ENCODE data around the gene HDHD5. TPM values are rescaled to one million over a fixed set of nuclear protein-coding genes. Genes with fewer than 3 reads are reported as not detected.

HDHD5 gene
- total and polyA plus RNA-seq, 4 donors: 13.2 to 46.1 (median 35.9) TPM

DNA sequence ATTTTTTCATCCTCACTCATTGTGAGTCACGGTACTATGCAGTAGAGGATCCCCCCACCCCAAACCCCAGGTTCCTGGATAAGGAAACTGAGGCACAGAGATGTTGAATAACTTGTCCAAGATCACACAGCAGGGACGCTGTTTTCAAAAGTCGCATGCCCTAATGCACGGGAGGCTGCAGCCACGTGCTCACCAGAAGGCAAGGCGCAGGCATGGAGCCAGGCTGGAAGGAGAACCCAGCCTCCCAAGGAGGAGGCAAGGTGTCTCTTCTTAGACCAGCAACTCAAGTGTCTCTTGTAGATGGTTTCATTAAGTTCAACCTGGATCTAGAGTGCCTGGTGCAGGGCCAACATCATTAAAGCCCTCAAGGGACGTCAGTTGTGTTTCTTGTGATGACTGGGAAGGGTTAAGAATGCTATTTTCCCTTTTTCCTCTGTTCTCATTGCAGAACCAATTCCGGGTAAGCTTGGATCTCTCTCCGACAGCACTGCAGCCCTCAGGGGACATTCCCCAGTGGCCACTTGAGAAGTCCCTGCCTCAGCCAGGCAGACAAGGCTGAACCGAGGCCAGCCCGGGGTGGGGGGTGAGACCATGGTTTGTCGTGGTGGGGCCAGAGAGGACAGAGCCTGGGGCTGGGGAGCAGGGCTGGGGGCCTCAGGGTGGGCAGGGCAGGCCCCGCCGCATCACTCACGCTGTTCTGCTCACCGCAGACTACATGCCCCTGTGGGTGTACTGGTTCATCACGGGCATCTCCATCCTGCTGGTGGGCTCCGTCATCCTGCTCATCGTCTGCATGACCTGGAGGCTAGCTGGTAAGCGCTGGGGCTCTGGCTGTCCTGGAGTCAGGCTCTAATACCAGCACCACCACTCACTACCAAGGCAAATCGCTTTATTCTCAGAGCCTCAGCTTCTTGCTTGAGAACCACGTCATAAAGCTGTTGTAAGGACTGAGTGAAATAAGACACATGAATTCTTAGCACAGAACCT, 53.6 kb downstream of the HDHD5 start:
- WGBS: 93% methylated on average over 22 of the region's 22 CpGs

DNA sequence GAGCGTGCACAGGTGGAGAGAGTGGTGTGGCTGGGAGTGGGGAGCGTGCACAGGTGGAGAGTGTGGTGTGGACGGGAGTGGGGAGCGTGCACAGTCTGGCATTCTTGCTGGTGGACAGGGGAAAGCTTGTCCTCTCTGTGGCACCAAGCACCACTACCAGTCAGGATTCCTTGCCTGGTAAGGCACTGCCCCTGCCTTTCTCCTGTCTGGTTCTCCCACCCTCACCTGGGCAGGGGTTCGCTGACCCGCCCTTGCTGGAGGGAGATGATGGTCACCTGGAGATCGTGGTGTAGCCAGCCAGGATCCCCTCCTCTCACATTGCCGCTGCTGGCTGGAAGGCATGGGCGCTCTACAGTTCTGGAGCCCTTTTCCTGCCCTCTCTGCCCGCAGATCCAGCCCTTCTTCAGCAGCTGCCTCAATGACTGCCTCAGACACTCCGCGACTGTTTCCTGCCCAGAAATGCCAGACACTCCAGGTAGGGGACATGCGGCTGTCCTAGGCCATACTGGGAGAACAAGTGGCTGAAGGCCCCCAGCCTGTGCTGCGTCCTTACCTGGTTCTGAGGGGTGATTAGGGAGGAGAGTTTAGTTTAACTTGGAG, 54.6 kb downstream of the HDHD5 start:
- H3K4me1 ChIP-seq (ENCODE audit: control insufficient read depth in 4 of 4, insufficient read depth in 4 of 4, low read length in 3 of 4): peaks cover 0 to 4% (median 0%) of the 10 kb centered on the region in 4 donors
- H3K4me3 ChIP-seq (ENCODE audit: low read depth in 1 of 3, low read length in 3 of 3): no peak overlapping the region
- H3K27ac ChIP-seq (ENCODE audit: low read depth in 1 of 2, low read length in 2 of 2): no peak overlapping the region
- no peak overlapping the region for H3K9ac ChIP-seq (ENCODE audit: low read depth in 1 of 2, low read length in 2 of 2)
- 88% methylated on average over 14 of the region's 14 CpGs for WGBS
- H3K27me3 ChIP-seq (ENCODE audit: control insufficient read depth in 4 of 4, insufficient read depth in 4 of 4, low read length in 3 of 4): no peaks in the 10 kb centered on the region
- H3K9me3 ChIP-seq (ENCODE audit: control insufficient read depth in 4 of 4, low read length in 3 of 4): no peaks in the 10 kb centered on the region
- no peak for DNase-seq (ENCODE audit: low spot score)
- peaks cover 27 to 85% (median 46%) of the 10 kb centered on the region in 4 donors for H3K36me3 ChIP-seq (ENCODE audit: control insufficient read depth in 4 of 4, insufficient read depth in 3 of 4, low read depth in 1 of 4, low read length in 3 of 4)
- TF ChIP-seq, protein P1, sequence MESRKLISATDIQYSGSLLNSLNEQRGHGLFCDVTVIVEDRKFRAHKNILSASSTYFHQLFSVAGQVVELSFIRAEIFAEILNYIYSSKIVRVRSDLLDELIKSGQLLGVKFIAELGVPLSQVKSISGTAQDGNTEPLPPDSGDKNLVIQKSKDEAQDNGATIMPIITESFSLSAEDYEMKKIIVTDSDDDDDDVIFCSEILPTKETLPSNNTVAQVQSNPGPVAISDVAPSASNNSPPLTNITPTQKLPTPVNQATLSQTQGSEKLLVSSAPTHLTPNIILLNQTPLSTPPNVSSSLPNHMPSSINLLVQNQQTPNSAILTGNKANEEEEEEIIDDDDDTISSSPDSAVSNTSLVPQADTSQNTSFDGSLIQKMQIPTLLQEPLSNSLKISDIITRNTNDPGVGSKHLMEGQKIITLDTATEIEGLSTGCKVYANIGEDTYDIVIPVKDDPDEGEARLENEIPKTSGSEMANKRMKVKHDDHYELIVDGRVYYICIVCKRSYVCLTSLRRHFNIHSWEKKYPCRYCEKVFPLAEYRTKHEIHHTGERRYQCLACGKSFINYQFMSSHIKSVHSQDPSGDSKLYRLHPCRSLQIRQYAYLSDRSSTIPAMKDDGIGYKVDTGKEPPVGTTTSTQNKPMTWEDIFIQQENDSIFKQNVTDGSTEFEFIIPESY (IDR thresholded peaks at IDR 0.05): no peak
- no peak for TF ChIP-seq GABPA (IDR thresholded peaks at IDR 0.05 in 1 of 2, conservative IDR thresholded peaks at IDR 0.05 in 1 of 2)
- TF ChIP-seq, protein P2, sequence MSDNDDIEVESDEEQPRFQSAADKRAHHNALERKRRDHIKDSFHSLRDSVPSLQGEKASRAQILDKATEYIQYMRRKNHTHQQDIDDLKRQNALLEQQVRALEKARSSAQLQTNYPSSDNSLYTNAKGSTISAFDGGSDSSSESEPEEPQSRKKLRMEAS (IDR thresholded peaks at IDR 0.05): no peak
- no peak for TF ChIP-seq FOXA1 (IDR thresholded peaks at IDR 0.05)
- TF ChIP-seq, protein P3, sequence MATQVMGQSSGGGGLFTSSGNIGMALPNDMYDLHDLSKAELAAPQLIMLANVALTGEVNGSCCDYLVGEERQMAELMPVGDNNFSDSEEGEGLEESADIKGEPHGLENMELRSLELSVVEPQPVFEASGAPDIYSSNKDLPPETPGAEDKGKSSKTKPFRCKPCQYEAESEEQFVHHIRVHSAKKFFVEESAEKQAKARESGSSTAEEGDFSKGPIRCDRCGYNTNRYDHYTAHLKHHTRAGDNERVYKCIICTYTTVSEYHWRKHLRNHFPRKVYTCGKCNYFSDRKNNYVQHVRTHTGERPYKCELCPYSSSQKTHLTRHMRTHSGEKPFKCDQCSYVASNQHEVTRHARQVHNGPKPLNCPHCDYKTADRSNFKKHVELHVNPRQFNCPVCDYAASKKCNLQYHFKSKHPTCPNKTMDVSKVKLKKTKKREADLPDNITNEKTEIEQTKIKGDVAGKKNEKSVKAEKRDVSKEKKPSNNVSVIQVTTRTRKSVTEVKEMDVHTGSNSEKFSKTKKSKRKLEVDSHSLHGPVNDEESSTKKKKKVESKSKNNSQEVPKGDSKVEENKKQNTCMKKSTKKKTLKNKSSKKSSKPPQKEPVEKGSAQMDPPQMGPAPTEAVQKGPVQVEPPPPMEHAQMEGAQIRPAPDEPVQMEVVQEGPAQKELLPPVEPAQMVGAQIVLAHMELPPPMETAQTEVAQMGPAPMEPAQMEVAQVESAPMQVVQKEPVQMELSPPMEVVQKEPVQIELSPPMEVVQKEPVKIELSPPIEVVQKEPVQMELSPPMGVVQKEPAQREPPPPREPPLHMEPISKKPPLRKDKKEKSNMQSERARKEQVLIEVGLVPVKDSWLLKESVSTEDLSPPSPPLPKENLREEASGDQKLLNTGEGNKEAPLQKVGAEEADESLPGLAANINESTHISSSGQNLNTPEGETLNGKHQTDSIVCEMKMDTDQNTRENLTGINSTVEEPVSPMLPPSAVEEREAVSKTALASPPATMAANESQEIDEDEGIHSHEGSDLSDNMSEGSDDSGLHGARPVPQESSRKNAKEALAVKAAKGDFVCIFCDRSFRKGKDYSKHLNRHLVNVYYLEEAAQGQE (IDR thresholded peaks at IDR 0.05): no peak
- TF ChIP-seq FOXA2 (IDR thresholded peaks at IDR 0.05): no peak
- no peak for TF ChIP-seq JUND (IDR thresholded peaks at IDR 0.05)
- TF ChIP-seq RXRA (IDR thresholded peaks at IDR 0.05): no peak
- TF ChIP-seq HNF4G (IDR thresholded peaks at IDR 0.05): no peak
- TF ChIP-seq TAF1 (conservative IDR thresholded peaks at IDR 0.05): no peak

More for the DNA sequence above, 53.6 kb downstream of the HDHD5 start:
- TF ChIP-seq FOXA2 (IDR thresholded peaks at IDR 0.05) (no peak), YY1 (IDR thresholded peaks at IDR 0.05) (no peak), HNF4A (conservative IDR thresholded peaks at IDR 0.05) (no peak), GABPA (IDR thresholded peaks at IDR 0.05 in 1 of 2, conservative IDR thresholded peaks at IDR 0.05 in 1 of 2) (no peak), JUND (IDR thresholded peaks at IDR 0.05) (no peak), EGR1 (IDR thresholded peaks at IDR 0.05; ENCODE audit: low read depth in 2 of 2) (no peak), RAD21 (IDR thresholded peaks at IDR 0.05) (no peak), HNF4G (IDR thresholded peaks at IDR 0.05) (no peak), FOXA1 (IDR thresholded peaks at IDR 0.05) (no peak)
- TF ChIP-seq, protein P1 (IDR thresholded peaks at IDR 0.05): no peak
- TF ChIP-seq, protein P3 (IDR thresholded peaks at IDR 0.05): no peak
- TF ChIP-seq, protein P4, sequence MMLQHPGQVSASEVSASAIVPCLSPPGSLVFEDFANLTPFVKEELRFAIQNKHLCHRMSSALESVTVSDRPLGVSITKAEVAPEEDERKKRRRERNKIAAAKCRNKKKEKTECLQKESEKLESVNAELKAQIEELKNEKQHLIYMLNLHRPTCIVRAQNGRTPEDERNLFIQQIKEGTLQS (IDR thresholded peaks at IDR 0.05): no peak
- Histone ChIP-seq H3K27ac (ENCODE audit: low read depth in 1 of 2, low read length in 2 of 2) (no peak overlapping the region), H3K9me3 (ENCODE audit: control insufficient read depth in 4 of 4, low read length in 3 of 4) (no peaks in the 10 kb centered on the region), H3K36me3 (ENCODE audit: control insufficient read depth in 4 of 4, insufficient read depth in 3 of 4, low read depth in 1 of 4, low read length in 3 of 4) (peaks cover 20 to 81% (median 41%) of the 10 kb centered on the region in 4 donors), H3K9ac (ENCODE audit: low read depth in 1 of 2, low read length in 2 of 2) (no peak overlapping the region), H3K4me1 (ENCODE audit: control insufficient read depth in 4 of 4, insufficient read depth in 4 of 4, low read length in 3 of 4) (peaks cover 0 to 4% (median 0%) of the 10 kb centered on the region in 4 donors), H3K4me3 (ENCODE audit: low read depth in 1 of 3, low read length in 3 of 3) (no peak overlapping the region), H3K27me3 (ENCODE audit: control insufficient read depth in 4 of 4, insufficient read depth in 4 of 4, low read length in 3 of 4) (no peaks in the 10 kb centered on the region)
- DNase-seq (ENCODE audit: low spot score): no peak

All from liver (tissue), 9 donors.